Calu3 (cell line): Measurements from ENCODE around the gene WLS. TPM values are rescaled to one million over a fixed set of nuclear protein-coding genes. Genes with fewer than 3 reads are reported as not detected.
"Not testable (repeated sequence)": the region's sequence is repeated elsewhere in the genome, so short reads cannot be mapped to it uniquely, and the experiment has no call there.

Experiments
- BruUV-seq: library from RNA; stranded (reverse); fragments of 400-500 nt; replicated peaks from 2 replicates; lab custom pipeline; 2021; lab: Mats Ljungman, UMichigan
- CTCF ChIA-PET: fragments of 300-600 bp; sonication (Branson Sonifier 250); formaldehyde crosslinking; loops from one replicate; lab custom pipeline; 2022; ENCODE audit warnings: antibody characterized with exemption; lab: Charles Lee
- DNase-seq: peaks from one replicate; pipeline ENCODE4 v3.0.0; 2022
- H3K27ac Mint-ChIP-seq: one replicate; pipeline ENCODE4 v1.8.0; 2022; ENCODE audit warnings: mixed read lengths; ENCODE audit not compliant: unreplicated experiment
- H3K27me3 Mint-ChIP-seq: one replicate; pipeline ENCODE4 v1.8.0; 2022; ENCODE audit warnings: mixed read lengths; ENCODE audit not compliant: unreplicated experiment
- H3K36me3 Mint-ChIP-seq: one replicate; pipeline ENCODE4 v1.8.0; 2022; ENCODE audit warnings: mild to moderate bottlenecking, moderate library complexity, mixed read lengths; ENCODE audit not compliant: insufficient read depth, unreplicated experiment
- H3K4me1 Mint-ChIP-seq: one replicate; pipeline ENCODE4 v1.8.0; 2022; ENCODE audit warnings: mild to moderate bottlenecking, low read depth, mixed read lengths; ENCODE audit not compliant: unreplicated experiment
- H3K4me3 Mint-ChIP-seq: one replicate; pipeline ENCODE4 v1.8.0; 2022; ENCODE audit warnings: mild to moderate bottlenecking, low read depth, moderate library complexity, mixed read lengths; ENCODE audit not compliant: unreplicated experiment
- H3K9me3 Mint-ChIP-seq: one replicate; pipeline ENCODE4 v1.8.0; 2022; ENCODE audit warnings: low read depth, mixed read lengths; ENCODE audit not compliant: unreplicated experiment
- CTCF ChIP-seq: fragments of 200-600 bp; IDR thresholded peaks from one replicate; pipeline ENCODE4 v1.8.0; 2022; ENCODE audit warnings: antibody characterized with exemption; ENCODE audit not compliant: unreplicated experiment
- intact Hi-C: fragments of 100-400 bp; cut with micrococcal nuclease; formaldehyde crosslinking; loops from one replicate; pipeline ENCODE4 v1.10.0; 2022; ENCODE audit not compliant: unreplicated experiment
- total RNA-seq: library from RNA; stranded (reverse); gene quantifications from 2 replicates; pipeline ENCODE4 v1.2.3, GENCODE V29; 2022

The WLS gene
- total RNA-seq, 1 experiment from 2014 or later = 50.9 TPM

- Mint-ChIP-seq H3K4me3 (no peak overlapping the region), H3K4me1 (peaks cover 2% of the 10 kb centered on the region), H3K27me3 (no peaks in the 10 kb centered on the region), H3K9me3 (no peaks in the 10 kb centered on the region), H3K27ac (no peak overlapping the region), H3K36me3 (no peaks in the 10 kb centered on the region)
- no peak for TF ChIP-seq CTCF
- no peak for DNase-seq
- no TSS peak for BruUV-seq
- CTCF ChIA-PET = no interaction called here
- intact Hi-C loops = no loop called here
Measured at GRCh38 chr1:68165665-68166064, 66.7 kb downstream of the WLS start.

- no peak for DNase-seq
- H3K27me3 Mint-ChIP-seq = no peaks in the 10 kb centered on the region
- no peak overlapping the region for H3K4me3 Mint-ChIP-seq
- no peak for TF ChIP-seq CTCF
- intact Hi-C loops = no loop called here
- no peaks in the 10 kb centered on the region for H3K4me1 Mint-ChIP-seq
- no peak overlapping the region for H3K27ac Mint-ChIP-seq
- H3K36me3 Mint-ChIP-seq = no peaks in the 10 kb centered on the region
- CTCF ChIA-PET = no interaction called here
- H3K9me3 Mint-ChIP-seq = no peaks in the 10 kb centered on the region
- no TSS peak for BruUV-seq
Measured at GRCh38 chr1:68164918-68165317, 67.4 kb downstream of the WLS start.

GRCh38 chr1:68163220-68163619 lies 69.1 kb downstream of the WLS start:
- Mint-ChIP-seq H3K36me3 (no peaks in the 10 kb centered on the region), H3K4me3 (no peak overlapping the region), H3K27ac (no peak overlapping the region), H3K9me3 (no peaks in the 10 kb centered on the region), H3K4me1 (no peaks in the 10 kb centered on the region), H3K27me3 (no peaks in the 10 kb centered on the region)
- TF ChIP-seq CTCF = no peak
- intact Hi-C loops = no loop called here
- DNase-seq = no peak
- no TSS peak for BruUV-seq
- CTCF ChIA-PET = no interaction called here

GRCh38 chr1:68162761-68163160 lies 69.6 kb downstream of the WLS start:
- H3K4me1 Mint-ChIP-seq = no peaks in the 10 kb centered on the region
- no peaks in the 10 kb centered on the region for H3K9me3 Mint-ChIP-seq
- TF ChIP-seq CTCF = no peak
- H3K27ac Mint-ChIP-seq = no peak overlapping the region
- no peak for DNase-seq
- no peaks in the 10 kb centered on the region for H3K27me3 Mint-ChIP-seq
- no peaks in the 10 kb centered on the region for H3K36me3 Mint-ChIP-seq
- no TSS peak for BruUV-seq
- intact Hi-C loops = no loop called here
- no peak overlapping the region for H3K4me3 Mint-ChIP-seq
- CTCF ChIA-PET = no interaction called here

GRCh38 chr1:68161672-68162071 lies 70.7 kb downstream of the WLS start:
- intact Hi-C loops, H3K9me3 Mint-ChIP-seq, H3K36me3 Mint-ChIP-seq, H3K4me1 Mint-ChIP-seq, H3K27ac Mint-ChIP-seq, CTCF ChIA-PET, BruUV-seq, DNase-seq, H3K4me3 Mint-ChIP-seq, H3K27me3 Mint-ChIP-seq: not testable (repeated sequence)

- H3K27ac Mint-ChIP-seq, H3K4me1 Mint-ChIP-seq, H3K4me3 Mint-ChIP-seq, CTCF ChIA-PET, BruUV-seq, H3K27me3 Mint-ChIP-seq, DNase-seq, H3K9me3 Mint-ChIP-seq, H3K36me3 Mint-ChIP-seq, intact Hi-C loops: not testable (repeated sequence)
Measured at GRCh38 chr1:68160935-68161334, 71.4 kb downstream of the WLS start.
